Naive B cell (primary cell): ENCODE results near the gene GCLC. TPM values are rescaled to one million over a fixed set of nuclear protein-coding genes. Genes with fewer than 3 reads are reported as not detected.
A peak's percentile ranks its signal among the peaks of the same experiment; 100 is the strongest.

Experiments
- ATAC-seq, 2 donors: fragments of 150-1000 bp; cut with Tn5 transposase; 2 replicates each; pipeline ENCODE4 v1.10.0; 2021; ENCODE audit warnings: low read depth in 2 of 2, mild to moderate bottlenecking in 2 of 2, moderate library complexity in 2 of 2
- DNase-seq: peaks from one replicate; pipeline ENCODE4 v3.0.0; 2022
- H3K27ac Mint-ChIP-seq, 6 donors: one replicate each; pipeline ENCODE4 v1.8.0; 2020 to 2022; ENCODE audit warnings: mild to moderate bottlenecking in 6 of 6, mixed read lengths in 6 of 6, moderate library complexity in 5 of 6, inconsistent platforms in 2 of 6
- H3K27me3 Mint-ChIP-seq, 3 donors: one replicate each; pipeline ENCODE4 v1.8.0; 2021 to 2022; ENCODE audit warnings: mixed read lengths in 3 of 3, mild to moderate bottlenecking in 1 of 3
- H3K36me3 Mint-ChIP-seq, 2 donors: one replicate each; pipeline ENCODE4 v1.8.0; 2020 to 2022; ENCODE audit warnings: mixed read lengths in 2 of 2, inconsistent platforms in 1 of 2, mild to moderate bottlenecking in 1 of 2
- H3K4me1 Mint-ChIP-seq, 3 donors: one replicate each; pipeline ENCODE4 v1.8.0; 2020 to 2022; ENCODE audit warnings: mixed read lengths in 3 of 3, inconsistent platforms in 1 of 3, mild to moderate bottlenecking in 1 of 3, moderate library complexity in 1 of 3
- H3K4me3 Mint-ChIP-seq, 8 donors: one replicate each; pipeline ENCODE4 v1.8.0; 2020 to 2022; ENCODE audit warnings: mild to moderate bottlenecking in 8 of 8, mixed read lengths in 8 of 8, moderate library complexity in 8 of 8, inconsistent platforms in 2 of 8
- H3K9me3 Mint-ChIP-seq, 7 donors: one replicate each; pipeline ENCODE4 v1.8.0; 2020 to 2022; ENCODE audit warnings: mixed read lengths in 7 of 7, mild to moderate bottlenecking in 5 of 7, inconsistent platforms in 2 of 7, moderate library complexity in 1 of 7
- polyA plus RNA-seq, 6 donors: library from polyadenylated mRNA; unstranded; fragments of 300-500 nt; fragmentation: Illumina TruSeq; gene quantifications; one replicate each; pipeline ENCODE4 v1.2.3, GENCODE V29; 2021; ENCODE audit warnings: low read depth in 6 of 6

Gene GCLC
- polyA plus RNA-seq, 6 donors from 2014 or later, result 2.0 to 11.2 (median 8.6) TPM

GRCh38 chr6:53465732-53466131 is 79.2 kb downstream of the GCLC start:
- Mint-ChIP-seq H3K4me3 (peak overlapping the region in 3 of 8 donors; percentile 20 to 76 (median 30)), H3K27ac (peak overlapping the region in 5 of 6 donors; percentile 27 to 76 (median 39)), H3K27me3 (no peaks in the 10 kb centered on the region), H3K4me1 (peaks cover 38 to 64% (median 62%) of the 10 kb centered on the region in 3 donors), H3K36me3 (peaks cover 0 to 5% of the 10 kb centered on the region in 2 donors), H3K9me3 (peaks cover 0 to 4% (median 0%) of the 10 kb centered on the region in 7 donors)
- DNase-seq (no peak), ATAC-seq (no peak)

GRCh38 chr6:53464927-53465460 is 79.9 kb downstream of the GCLC start:
- no peak for DNase-seq
- Mint-ChIP-seq H3K9me3 (peaks cover 0 to 4% (median 0%) of the 10 kb centered on the region in 7 donors), H3K36me3 (peaks cover 0 to 5% of the 10 kb centered on the region in 2 donors), H3K4me3 (peak overlapping the region in 2 of 8 donors; percentile 1 to 71), H3K4me1 (peaks cover 38 to 68% (median 67%) of the 10 kb centered on the region in 3 donors), H3K27ac (peak overlapping the region in 5 of 6 donors; percentile 39 to 80 (median 77)), H3K27me3 (no peaks in the 10 kb centered on the region)
- ATAC-seq, result no peak

- no peak for DNase-seq
- no peak for ATAC-seq
- Mint-ChIP-seq H3K4me3 (peak overlapping the region in 2 of 8 donors; percentile 1 to 22), H3K27me3 (no peaks in the 10 kb centered on the region), H3K4me1 (peaks cover 38 to 72% (median 68%) of the 10 kb centered on the region in 3 donors), H3K36me3 (peaks cover 0 to 5% of the 10 kb centered on the region in 2 donors), H3K9me3 (peaks cover 0 to 4% (median 0%) of the 10 kb centered on the region in 7 donors), H3K27ac (peak overlapping the region in 5 of 6 donors; percentile 39 to 80 (median 77))
Measured at GRCh38 chr6:53464483-53464882, 80.4 kb downstream of the GCLC start.

GRCh38 chr6:53461696-53462095 is 83.2 kb downstream of the GCLC start:
- Mint-ChIP-seq H3K9me3 (peaks cover 0 to 5% (median under 1%) of the 10 kb centered on the region in 7 donors), H3K36me3 (peaks cover 0 to 1% of the 10 kb centered on the region in 2 donors), H3K27ac (peak overlapping the region; percentile 95 to 99 (median 98)), H3K4me3 (peak overlapping the region; percentile 64 to 91 (median 83)), H3K27me3 (no peaks in the 10 kb centered on the region), H3K4me1 (peaks cover 53 to 93% (median 79%) of the 10 kb centered on the region in 3 donors)
- DNase-seq, result peak; percentile 58
- peak; percentile 74 to 76 for ATAC-seq

- ATAC-seq, result peak; percentile 81 to 85
- H3K27ac Mint-ChIP-seq, result peak overlapping the region; percentile 21 to 99 (median 96)
Measured at GRCh38 chr6:53461041-53461656, 83.8 kb downstream of the GCLC start.

GRCh38 chr6:53458105-53458866 is 86.6 kb downstream of the GCLC start:
- Mint-ChIP-seq H3K4me3 (peak overlapping the region in 7 of 8 donors; percentile 0 to 80 (median 61)), H3K36me3 (peaks cover 0 to 13% of the 10 kb centered on the region in 2 donors), H3K27ac (peak overlapping the region; percentile 76 to 91 (median 86)), H3K9me3 (peaks cover 0 to 11% (median 5%) of the 10 kb centered on the region in 7 donors), H3K27me3 (no peaks in the 10 kb centered on the region), H3K4me1 (peaks cover 34 to 67% (median 65%) of the 10 kb centered on the region in 3 donors)
- ATAC-seq (peak; percentile 34 to 45), DNase-seq (peak; percentile 29)

More at GRCh38 chr6:53461041-53461656, 83.8 kb downstream of the GCLC start:
- H3K27me3 Mint-ChIP-seq, result no peaks in the 10 kb centered on the region
- peaks cover 56 to 92% (median 82%) of the 10 kb centered on the region in 3 donors for H3K4me1 Mint-ChIP-seq
- H3K36me3 Mint-ChIP-seq, result peaks cover 0 to 7% of the 10 kb centered on the region in 2 donors
- peaks cover 0 to 10% (median 4%) of the 10 kb centered on the region in 7 donors for H3K9me3 Mint-ChIP-seq
- H3K4me3 Mint-ChIP-seq, result peak overlapping the region; percentile 64 to 90 (median 78)
- DNase-seq, result peak; percentile 64

- no peak for DNase-seq
- Mint-ChIP-seq H3K27me3 (no peaks in the 10 kb centered on the region), H3K4me1 (peaks cover 25 to 56% (median 53%) of the 10 kb centered on the region in 3 donors), H3K27ac (peak overlapping the region in 3 of 6 donors; percentile 43 to 47 (median 45)), H3K36me3 (peaks cover 0 to 13% of the 10 kb centered on the region in 2 donors), H3K4me3 (no peak overlapping the region), H3K9me3 (peaks cover 0 to 11% (median 5%) of the 10 kb centered on the region in 7 donors)
- no peak for ATAC-seq
Measured at GRCh38 chr6:53456809-53457208, 88.1 kb downstream of the GCLC start.

GRCh38 chr6:53455678-53456077 is 89.2 kb downstream of the GCLC start:
- no peaks in the 10 kb centered on the region for H3K27me3 Mint-ChIP-seq
- ATAC-seq (no peak), DNase-seq (no peak)
- peaks cover 24 to 45% (median 43%) of the 10 kb centered on the region in 3 donors for H3K4me1 Mint-ChIP-seq
- peaks cover 0 to 13% of the 10 kb centered on the region in 2 donors for H3K36me3 Mint-ChIP-seq
- H3K27ac Mint-ChIP-seq, result no peak overlapping the region
- peaks cover 0 to 11% (median 5%) of the 10 kb centered on the region in 7 donors for H3K9me3 Mint-ChIP-seq
- no peak overlapping the region for H3K4me3 Mint-ChIP-seq

- ATAC-seq (no peak), DNase-seq (no peak)
- Mint-ChIP-seq H3K27ac (no peak overlapping the region), H3K36me3 (peaks cover 0 to 15% of the 10 kb centered on the region in 2 donors), H3K9me3 (peaks cover 2 to 17% (median 5%) of the 10 kb centered on the region in 7 donors), H3K4me1 (peaks cover 0 to 12% (median 7%) of the 10 kb centered on the region in 3 donors), H3K4me3 (no peak overlapping the region), H3K27me3 (no peaks in the 10 kb centered on the region)
Measured at GRCh38 chr6:53451165-53451564, 93.7 kb downstream of the GCLC start.

GRCh38 chr6:53447865-53448264 is 97.0 kb downstream of the GCLC start:
- ATAC-seq (no peak), DNase-seq (no peak)
- H3K4me3 Mint-ChIP-seq, result no peak overlapping the region
- peak overlapping the region in 1 of 6 donors; percentile 11 for H3K27ac Mint-ChIP-seq
- peaks cover 3 to 12% (median 5%) of the 10 kb centered on the region in 3 donors for H3K4me1 Mint-ChIP-seq
- peaks cover 0 to 8% of the 10 kb centered on the region in 2 donors for H3K36me3 Mint-ChIP-seq
- H3K9me3 Mint-ChIP-seq, result peaks cover 2 to 11% (median 5%) of the 10 kb centered on the region in 7 donors
- no peaks in the 10 kb centered on the region for H3K27me3 Mint-ChIP-seq
